ENCODE measurements around the gene FYTTD1.

The FYTTD1 gene

GRCh38 chr3:197836244-197836643, 86.6 kb downstream of the FYTTD1 start:
- no peak for DNase-seq
